H1 (cell line): Measurements from ENCODE around the gene ARHGEF40. TPM values are rescaled to one million over a fixed set of nuclear protein-coding genes. Genes with fewer than 3 reads are reported as not detected.

Experiments
- CTCF ChIA-PET: fragments of 300-600 bp; sonication (Branson Sonifier 250); formaldehyde crosslinking; loops from one replicate; lab custom pipeline; 2021; ENCODE audit not compliant: partially characterized antibody; lab: Charles Lee
- POLR2A ChIA-PET: fragments of 300-600 bp; sonication (Branson Sonifier 250); formaldehyde crosslinking; loops from one replicate; lab custom pipeline; 2021; ENCODE audit warnings: inconsistent platforms; ENCODE audit not compliant: partially characterized antibody; lab: Charles Lee
- DNase-seq, 2 experiments: peaks; one replicate each; pipeline versions ENCODE4 v3.0.0 to v3.0.0-alpha.2; 2010 to 2022; ENCODE audit warnings: low spot score in 2 of 2, low read depth in 1 of 2, mixed read lengths in 1 of 2
- FAIRE-seq: peaks from 2 replicates; lab custom pipeline; 2011; peaks lifted over from hg19 to GRCh38; lab: Jason Lieb, UNC
- H2AFZ ChIP-seq: 2 replicates; pipeline ENCODE4 v1.8.1; 2012; ENCODE audit warnings: low read length, inconsistent platforms
- H2AK5ac ChIP-seq: 2 replicates; pipeline ENCODE4 v1.6.1; 2013; ENCODE audit warnings: low read depth, low read length
- H2BK120ac ChIP-seq: replicated peaks from 2 replicates; pipeline ENCODE3; 2013; ENCODE audit warnings: low read depth, low read length, inconsistent platforms
- H2BK12ac ChIP-seq: 2 replicates; pipeline ENCODE4 v1.6.1; 2013; ENCODE audit warnings: low read depth, low read length
- H2BK15ac ChIP-seq: 2 replicates; pipeline ENCODE4 v1.6.1; 2013; ENCODE audit warnings: low read length
- H2BK20ac ChIP-seq: 2 replicates; pipeline ENCODE4 v1.6.1; 2013; ENCODE audit warnings: low read length
- H2BK5ac ChIP-seq: 2 replicates; pipeline ENCODE4 v1.6.1; 2013; ENCODE audit warnings: low read depth, low read length
- H3K14ac ChIP-seq: 2 replicates; pipeline ENCODE4 v1.6.1; 2013; ENCODE audit warnings: inconsistent platforms; ENCODE audit not compliant: insufficient read length
- H3K18ac ChIP-seq: 2 replicates; pipeline ENCODE4 v1.6.1; 2013; ENCODE audit warnings: low read length; ENCODE audit errors: extremely low read depth
- H3K23ac ChIP-seq: 2 replicates; pipeline ENCODE4 v1.6.1; 2013; ENCODE audit warnings: inconsistent platforms; ENCODE audit not compliant: insufficient read length
- H3K23me2 ChIP-seq: 2 replicates; pipeline ENCODE4 v1.6.1; 2013; ENCODE audit warnings: low read depth, low read length
- H3K27ac ChIP-seq: 2 replicates; pipeline ENCODE4 v1.6.1; 2011; ENCODE audit warnings: low read depth, low read length, inconsistent platforms
- H3K27me3 ChIP-seq, 4 experiments: replicated peaks in 1 of 4; 1 replicate in 1 of 4; 2 replicates in 3 of 4; pipeline versions ENCODE4 v1.6.1 to v1.8.1; 2011 to 2013; ENCODE audit warnings: low read length in 3 of 4, mild to moderate bottlenecking in 3 of 4, inconsistent platforms in 2 of 4, mixed read lengths in 2 of 4, moderate library complexity in 1 of 4; ENCODE audit not compliant: control insufficient read depth in 3 of 4, insufficient read depth in 3 of 4; ENCODE audit errors: extremely low read depth in 1 of 4
- H3K36me3 ChIP-seq, 4 experiments: 2 replicates each; pipeline versions ENCODE4 v1.6.1 to v1.8.1; 2011 to 2013; ENCODE audit warnings: mild to moderate bottlenecking in 4 of 4, low read length in 3 of 4, moderate library complexity in 2 of 4, control low read depth in 1 of 4, inconsistent platforms in 1 of 4; ENCODE audit not compliant: insufficient read depth in 4 of 4, control insufficient read depth in 2 of 4
- H3K4ac ChIP-seq: replicated peaks from 2 replicates; pipeline ENCODE3; 2013; ENCODE audit warnings: low read length, low read depth, mixed read lengths, inconsistent platforms; ENCODE audit not compliant: insufficient read length
- H3K4me1 ChIP-seq, 4 experiments: replicated peaks in 1 of 4; 1 replicate in 1 of 4; 2 replicates in 3 of 4; pipeline versions ENCODE4 v1.6.1 to v1.8.1; 2011 to 2013; ENCODE audit warnings: low read length in 3 of 4, inconsistent platforms in 2 of 4, mixed read lengths in 1 of 4; ENCODE audit not compliant: insufficient read depth in 4 of 4, control insufficient read depth in 3 of 4
- H3K4me2 ChIP-seq, 2 experiments: 2 replicates each; pipeline versions ENCODE4 v1.6.1 to v1.8.1; 2011 to 2013; ENCODE audit warnings: low read depth in 2 of 2, low read length in 2 of 2, control low read depth in 1 of 2, inconsistent platforms in 1 of 2, mild to moderate bottlenecking in 1 of 2; ENCODE audit not compliant: insufficient read depth in 1 of 2
- H3K4me3 ChIP-seq, 4 experiments: fragments of 200-600, 300-600 bp in 1 of 4; sonication (generic), shearing (Covaris generic), sonication (Bioruptor Twin) in 1 of 4; 2 replicates each; pipeline versions ENCODE4 v1.5.1 to v1.8.1; 2011 to 2016; ENCODE audit warnings: low read length in 4 of 4, low read depth in 3 of 4, control low read depth in 2 of 4, inconsistent platforms in 2 of 4, mild to moderate bottlenecking in 2 of 4, mixed read lengths in 1 of 4, moderate library complexity in 1 of 4; ENCODE audit not compliant: insufficient read depth in 2 of 4; ENCODE audit errors: extremely low read depth in 1 of 4
- H3K56ac ChIP-seq: replicated peaks from 2 replicates; pipeline ENCODE3; 2013; ENCODE audit warnings: low read depth, mild to moderate bottlenecking, mixed read lengths, low read length, inconsistent platforms; ENCODE audit not compliant: insufficient read length
- H3K79me1 ChIP-seq: 2 replicates; pipeline ENCODE4 v1.6.1; 2013; ENCODE audit warnings: low read depth, low read length, control low read depth
- H3K79me2 ChIP-seq, 2 experiments: 2 replicates each; pipeline versions ENCODE4 v1.6.1 to v1.8.1; 2012 to 2013; ENCODE audit warnings: low read length in 2 of 2, mild to moderate bottlenecking in 2 of 2, inconsistent platforms in 1 of 2; ENCODE audit not compliant: insufficient read depth in 2 of 2, control insufficient read depth in 1 of 2
- H3K9ac ChIP-seq, 4 experiments: replicated peaks in 1 of 4; 1 replicate in 1 of 4; 2 replicates in 3 of 4; pipeline versions ENCODE4 v1.6.1 to v1.8.1; 2011 to 2013; ENCODE audit warnings: low read depth in 3 of 4, low read length in 3 of 4, control low read depth in 2 of 4, mild to moderate bottlenecking in 2 of 4, moderate library complexity in 2 of 4, inconsistent platforms in 1 of 4; ENCODE audit errors: extremely low read depth in 1 of 4
- H3K9me3 ChIP-seq, 2 experiments: 2 replicates each; pipeline versions ENCODE4 v1.6.1 to v1.8.1; 2012 to 2013; ENCODE audit warnings: mild to moderate bottlenecking in 2 of 2, moderate library complexity in 2 of 2, control low read depth in 1 of 2, inconsistent platforms in 1 of 2, low read depth in 1 of 2, low read length in 1 of 2, mixed read lengths in 1 of 2; ENCODE audit not compliant: insufficient read depth in 2 of 2
- H4K20me1 ChIP-seq, 2 experiments: replicated peaks in 1 of 2; 2 replicates each; pipeline versions ENCODE3 to v1.8.1; 2011 to 2013; ENCODE audit warnings: inconsistent platforms in 2 of 2, low read length in 2 of 2, mild to moderate bottlenecking in 1 of 2; ENCODE audit not compliant: insufficient read depth in 2 of 2, control insufficient read depth in 1 of 2
- H4K5ac ChIP-seq: 2 replicates; pipeline ENCODE4 v1.6.1; 2013; ENCODE audit warnings: low read length, low read depth, mixed read lengths, inconsistent platforms; ENCODE audit not compliant: insufficient read length
- H4K8ac ChIP-seq: 2 replicates; pipeline ENCODE4 v1.8.0; 2013; ENCODE audit warnings: mild to moderate bottlenecking, moderate library complexity, low read length, inconsistent platforms; ENCODE audit not compliant: insufficient read depth; ENCODE audit errors: extremely low read depth
- H4K91ac ChIP-seq: replicated peaks from 2 replicates; pipeline ENCODE3; 2013; ENCODE audit warnings: low read length, mixed read lengths, inconsistent platforms; ENCODE audit not compliant: insufficient read length
- BACH1 ChIP-seq: IDR thresholded peaks from 2 replicates; pipeline ENCODE4 v1.6.1; 2012; ENCODE audit warnings: low read length, improper control_type of control experiment
- CHD1 ChIP-seq: IDR thresholded peaks from 2 replicates; pipeline ENCODE4 v1.6.1; 2012; ENCODE audit warnings: low read depth, low read length, improper control_type of control experiment
- HDAC6 ChIP-seq: IDR thresholded peaks from one replicate; pipeline ENCODE4 v1.7.1; 2012; ENCODE audit warnings: low read depth, mild to moderate bottlenecking, inconsistent platforms, low read length, moderate library complexity
- NRF1 ChIP-seq: IDR thresholded peaks from 2 replicates; pipeline ENCODE4 v1.6.1; 2011; ENCODE audit warnings: mild to moderate bottlenecking, low read depth, low read length, improper control_type of control experiment
- SP1 ChIP-seq: IDR thresholded peaks from 2 replicates; pipeline ENCODE4 v1.6.1; 2011; ENCODE audit warnings: low read depth, low read length
- TBP ChIP-seq: IDR thresholded peaks from 2 replicates; pipeline ENCODE4 v1.6.1; 2011; ENCODE audit warnings: low read depth, low read length, improper control_type of control experiment
- YY1 ChIP-seq: IDR thresholded peaks from 2 replicates; pipeline ENCODE4 v1.6.1; 2011; ENCODE audit warnings: low read depth, mild to moderate bottlenecking, low read length
- WGBS, 2 experiments: shearing (Covaris generic) in 1 of 2; methylation state at CpG; one replicate each; pipeline versions ENCODE4 v1.1.6 to v1.1.7; 2013 to 2015; ENCODE audit warnings: low lambda C conversion rate in 2 of 2, mixed read lengths in 2 of 2, inconsistent platforms in 1 of 2, low coverage in 1 of 2, missing lambda C conversion rate in 1 of 2; ENCODE audit not compliant: insufficient replicate concordance in 2 of 2, insufficient coverage in 1 of 2, insufficient read length in 1 of 2; ENCODE audit errors: extremely low coverage in 1 of 2, missing lambda C conversion rate in 1 of 2; 5-methylcytosine and 5-hydroxymethylcytosine counted together
- polyA plus RNA-seq, 7 experiments: library from polyadenylated mRNA; depleted of rRNA in 3 of 7; stranded (reverse) in 5 of 7; unstranded in 2 of 7; fragments of >200 nt in 5 of 7; fragments of 200-250 nt in 2 of 7; gene quantifications; 1 replicate in 5 of 7; 2 replicates in 1 of 7; 4 replicates in 1 of 7; pipeline versions ENCODE4 v1.2.1 to v1.2.3, GENCODE V29; 2011 to 2013; ENCODE audit warnings: missing spikeins in 2 of 7, mixed read lengths in 2 of 7
- total RNA-seq: library from RNA; stranded (reverse); fragmentation: NEBNext Ultra II Directional; extraction: Animal tissue kit (Norgen Biotek cat#: 25700); gene quantifications from 2 replicates; pipeline ENCODE4 v1.2.1, GENCODE V29; 2021
- TF ChIP-seq, protein P1 (sequence below): IDR thresholded peaks from 2 replicates; pipeline ENCODE4 v1.6.1; 2012; ENCODE audit warnings: low read length, inconsistent platforms

Gene ARHGEF40
- total and polyA plus RNA-seq, 2 of the 8 experiments (the other 6 are each of a cell fraction or from before 2014, with no cell fraction given): 53.1 to 101 TPM

DNA sequence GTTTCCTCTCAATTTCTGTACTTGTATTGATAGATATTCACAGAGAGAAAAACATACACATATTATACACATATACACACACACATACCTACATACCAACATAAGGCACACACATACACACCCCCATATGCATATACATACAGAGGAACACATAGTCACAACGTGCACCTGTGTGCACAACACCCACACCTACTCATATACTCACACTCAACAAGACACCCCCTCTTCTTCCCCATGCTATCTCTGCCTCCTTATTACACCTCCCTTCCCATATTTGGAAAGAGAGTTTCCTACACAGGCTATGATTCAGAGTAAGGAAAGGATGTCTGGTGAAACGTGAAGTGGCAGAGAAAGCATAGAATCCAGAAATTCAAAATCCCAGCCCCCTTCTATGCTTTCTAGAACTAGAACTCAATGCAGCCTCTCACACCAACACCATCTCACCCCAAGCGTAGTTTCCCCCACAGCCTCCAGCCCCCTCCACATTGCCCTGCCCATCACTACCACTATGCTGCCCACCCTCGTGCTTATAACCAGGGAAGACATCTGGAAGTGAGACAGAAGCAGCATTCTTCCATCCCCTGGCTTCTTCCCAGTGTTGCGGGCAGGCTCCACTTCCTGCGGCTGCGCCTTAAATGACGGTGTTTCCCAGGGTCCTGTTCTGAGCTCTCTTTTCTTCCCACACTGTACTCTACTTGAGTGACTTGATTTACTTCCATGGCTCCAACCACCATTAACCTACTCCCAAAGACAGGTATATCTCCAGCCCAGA is 10.1 kb upstream of the ARHGEF40 start:
- no peak overlapping the region for H4K91ac ChIP-seq
- H2BK12ac ChIP-seq: no peak overlapping the region
- CTCF ChIA-PET: interaction anchor here (1.1 to 3.4 kb wide), 4 partner anchors 24 to 45 kb away, joined by 4 to 18 read pairs (median 6); no protein-coding TSS in a partner anchor
- no peak overlapping the region for H4K8ac ChIP-seq
- 85% methylated on average over 8 of the region's 8 CpGs; no CpG with 5 or more reads in 1 of the 2 experiments for WGBS, 2 experiments
- no peak overlapping the region for H2AK5ac ChIP-seq
- no peak overlapping the region for H3K4me3 ChIP-seq
- no peak overlapping the region for H3K9ac ChIP-seq
- H3K4me1 ChIP-seq: no peaks in the 10 kb centered on the region; a peak in 2 of 7 replicates
- H2BK5ac ChIP-seq: no peak overlapping the region
- no peak overlapping the region for H3K14ac ChIP-seq
- H3K36me3 ChIP-seq: no peaks in the 10 kb centered on the region
- H3K23ac ChIP-seq: no peak overlapping the region
- no peak overlapping the region for H3K4me2 ChIP-seq
- no peaks in the 10 kb centered on the region for H3K79me1 ChIP-seq
- no peaks in the 10 kb centered on the region for H3K9me3 ChIP-seq
- no peak overlapping the region for H4K5ac ChIP-seq
- H3K79me2 ChIP-seq: no peaks in the 10 kb centered on the region
- H3K27ac ChIP-seq: no peak overlapping the region
- H3K56ac ChIP-seq: no peak overlapping the region
- no peak overlapping the region for H2BK20ac ChIP-seq
- no peaks in the 10 kb centered on the region for H4K20me1 ChIP-seq
- no peak overlapping the region for H2BK120ac ChIP-seq
- no peak overlapping the region for H3K4ac ChIP-seq
- H2AFZ ChIP-seq: no peak overlapping the region
- H2BK15ac ChIP-seq: no peak overlapping the region
- DNase-seq (no peak), FAIRE-seq (no peak)
- no peak overlapping the region for H3K18ac ChIP-seq
- TF ChIP-seq, protein P1, sequence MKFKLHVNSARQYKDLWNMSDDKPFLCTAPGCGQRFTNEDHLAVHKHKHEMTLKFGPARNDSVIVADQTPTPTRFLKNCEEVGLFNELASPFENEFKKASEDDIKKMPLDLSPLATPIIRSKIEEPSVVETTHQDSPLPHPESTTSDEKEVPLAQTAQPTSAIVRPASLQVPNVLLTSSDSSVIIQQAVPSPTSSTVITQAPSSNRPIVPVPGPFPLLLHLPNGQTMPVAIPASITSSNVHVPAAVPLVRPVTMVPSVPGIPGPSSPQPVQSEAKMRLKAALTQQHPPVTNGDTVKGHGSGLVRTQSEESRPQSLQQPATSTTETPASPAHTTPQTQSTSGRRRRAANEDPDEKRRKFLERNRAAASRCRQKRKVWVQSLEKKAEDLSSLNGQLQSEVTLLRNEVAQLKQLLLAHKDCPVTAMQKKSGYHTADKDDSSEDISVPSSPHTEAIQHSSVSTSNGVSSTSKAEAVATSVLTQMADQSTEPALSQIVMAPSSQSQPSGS: no peak
- TF ChIP-seq NRF1: no peak
- no peak for TF ChIP-seq TBP
- TF ChIP-seq CHD1: no peak
- TF ChIP-seq BACH1: no peak
- TF ChIP-seq YY1: no peak
- no peak for TF ChIP-seq HDAC6
- no peak for TF ChIP-seq SP1
- H3K23me2 ChIP-seq: no peaks in the 10 kb centered on the region
- no peaks in the 10 kb centered on the region; a peak in 1 of 7 replicates for H3K27me3 ChIP-seq
- POLR2A ChIA-PET: interaction anchor here (1.5 to 3.7 kb wide), 3 partner anchors 8 to 11 kb away, joined by 4 to 17 read pairs (median 7); partner anchors contain the start of gene ARHGEF40
